Calu3 (cell line): ENCODE results near the gene TMTC2. TPM values are rescaled to one million over a fixed set of nuclear protein-coding genes. Genes with fewer than 3 reads are reported as not detected.

ENCODE experiments used
- BruUV-seq: library from RNA; stranded (reverse); fragments of 400-500 nt; replicated peaks from 2 replicates; lab custom pipeline; 2021; lab: Mats Ljungman, UMichigan
- CTCF ChIA-PET: fragments of 300-600 bp; sonication (Branson Sonifier 250); formaldehyde crosslinking; loops from one replicate; lab custom pipeline; 2022; ENCODE audit warnings: antibody characterized with exemption; lab: Charles Lee
- DNase-seq: peaks from one replicate; pipeline ENCODE4 v3.0.0; 2022
- H3K27ac Mint-ChIP-seq: one replicate; pipeline ENCODE4 v1.8.0; 2022; ENCODE audit warnings: mixed read lengths; ENCODE audit not compliant: unreplicated experiment
- H3K27me3 Mint-ChIP-seq: one replicate; pipeline ENCODE4 v1.8.0; 2022; ENCODE audit warnings: mixed read lengths; ENCODE audit not compliant: unreplicated experiment
- H3K36me3 Mint-ChIP-seq: one replicate; pipeline ENCODE4 v1.8.0; 2022; ENCODE audit warnings: mild to moderate bottlenecking, moderate library complexity, mixed read lengths; ENCODE audit not compliant: insufficient read depth, unreplicated experiment
- H3K4me1 Mint-ChIP-seq: one replicate; pipeline ENCODE4 v1.8.0; 2022; ENCODE audit warnings: mild to moderate bottlenecking, low read depth, mixed read lengths; ENCODE audit not compliant: unreplicated experiment
- H3K4me3 Mint-ChIP-seq: one replicate; pipeline ENCODE4 v1.8.0; 2022; ENCODE audit warnings: mild to moderate bottlenecking, low read depth, moderate library complexity, mixed read lengths; ENCODE audit not compliant: unreplicated experiment
- H3K9me3 Mint-ChIP-seq: one replicate; pipeline ENCODE4 v1.8.0; 2022; ENCODE audit warnings: low read depth, mixed read lengths; ENCODE audit not compliant: unreplicated experiment
- CTCF ChIP-seq: fragments of 200-600 bp; IDR thresholded peaks from one replicate; pipeline ENCODE4 v1.8.0; 2022; ENCODE audit warnings: antibody characterized with exemption; ENCODE audit not compliant: unreplicated experiment
- intact Hi-C: fragments of 100-400 bp; cut with micrococcal nuclease; formaldehyde crosslinking; loops from one replicate; pipeline ENCODE4 v1.10.0; 2022; ENCODE audit not compliant: unreplicated experiment
- total RNA-seq: library from RNA; stranded (reverse); gene quantifications from 2 replicates; pipeline ENCODE4 v1.2.3, GENCODE V29; 2022

The TMTC2 gene
- total RNA-seq, 1 experiment from 2014 or later = 31.2 TPM

GRCh38 chr12:82682326-82682725 lies 4.4 kb upstream of the TMTC2 start:
- H3K27ac Mint-ChIP-seq = peak overlapping the region; percentile 95
- peaks cover 31% of the 10 kb centered on the region for H3K4me1 Mint-ChIP-seq
- CTCF ChIA-PET = interaction anchor here (1.0 kb wide), 1 partner anchor 48 kb away, joined by 4 read pairs; no protein-coding TSS in a partner anchor
- H3K4me3 Mint-ChIP-seq = peak overlapping the region; percentile 51
- no TSS peak for BruUV-seq
- intact Hi-C loops = loop anchor here (1.0 to 10.0 kb wide), 6 partner anchors 32 to 852 kb away; no protein-coding TSS in a partner anchor
- H3K27me3 Mint-ChIP-seq = no peaks in the 10 kb centered on the region
- no peak for TF ChIP-seq CTCF
- H3K9me3 Mint-ChIP-seq = no peaks in the 10 kb centered on the region
- peaks cover 25% of the 10 kb centered on the region for H3K36me3 Mint-ChIP-seq
- DNase-seq = peak; percentile 24

GRCh38 chr12:82682851-82683261 lies 3.9 kb upstream of the TMTC2 start:
- Mint-ChIP-seq H3K27me3 (no peaks in the 10 kb centered on the region), H3K9me3 (no peaks in the 10 kb centered on the region), H3K27ac (peak overlapping the region; percentile 95), H3K4me1 (peaks cover 31% of the 10 kb centered on the region), H3K36me3 (peaks cover 30% of the 10 kb centered on the region), H3K4me3 (peak overlapping the region; percentile 51)
- TF ChIP-seq CTCF = no peak
- CTCF ChIA-PET = interaction anchor here (1.0 kb wide), 1 partner anchor 48 kb away, joined by 4 read pairs; no protein-coding TSS in a partner anchor
- no TSS peak for BruUV-seq
- intact Hi-C loops = loop anchor here (1.0 to 10.0 kb wide), 7 partner anchors 33 to 852 kb away; no protein-coding TSS in a partner anchor
- peak; percentile 41 for DNase-seq

GRCh38 chr12:82685790-82686167 lies 927 bp upstream of the TMTC2 start:
- peak; percentile 97 for DNase-seq
- Mint-ChIP-seq H3K36me3 (peaks cover 42% of the 10 kb centered on the region), H3K27ac (peak overlapping the region; percentile 97), H3K27me3 (no peaks in the 10 kb centered on the region), H3K4me1 (peaks cover 51% of the 10 kb centered on the region), H3K9me3 (no peaks in the 10 kb centered on the region), H3K4me3 (peak overlapping the region; percentile 89)
- BruUV-seq = no TSS peak
- TF ChIP-seq CTCF = peak; percentile 82
- CTCF ChIA-PET = interaction anchor here (0.5 to 3.9 kb wide), 13 partner anchors 13 to 1817 kb away, joined by 3 to 35 read pairs (median 5); partner anchors contain the start of genes CCDC59 and METTL25
- intact Hi-C loops = loop anchor here (1.0 to 10.0 kb wide), 10 partner anchors 35 to 1817 kb away; no protein-coding TSS in a partner anchor

- BruUV-seq = no TSS peak
- peak; percentile 77 for DNase-seq
- Mint-ChIP-seq H3K36me3 (peaks cover 42% of the 10 kb centered on the region), H3K4me3 (peak overlapping the region; percentile 89), H3K27me3 (no peaks in the 10 kb centered on the region), H3K9me3 (no peaks in the 10 kb centered on the region), H3K27ac (peak overlapping the region; percentile 97), H3K4me1 (peaks cover 45% of the 10 kb centered on the region)
- CTCF ChIA-PET = interaction anchor here (0.6 to 3.9 kb wide), 8 partner anchors 14 to 1816 kb away, joined by 3 to 35 read pairs (median 6); no protein-coding TSS in a partner anchor
- intact Hi-C loops = loop anchor here (1.0 to 10.0 kb wide), 9 partner anchors 120 to 1710 kb away; no protein-coding TSS in a partner anchor
- no peak for TF ChIP-seq CTCF
Measured at GRCh38 chr12:82687021-82688011, 610 bp downstream of the TMTC2 start.
